OCI-LY3 (cell line): ENCODE results near the gene LCE4A.

ENCODE experiments used
- H2AFZ ChIP-seq: fragments of 200-600, 300-600 bp; shearing (Covaris generic); 2 replicates; pipeline ENCODE4 v1.6.0; 2014; ENCODE audit warnings: antibody characterized with exemption, low read depth, low read length
- H3K27ac ChIP-seq: fragments of 200-600, 300-600 bp; sonication (generic); 2 replicates; pipeline ENCODE4 v1.5.1; 2014; ENCODE audit warnings: mild to moderate bottlenecking, low read length, moderate library complexity, mixed read lengths
- H3K27me3 ChIP-seq: fragments of 200-600, 300-600 bp; sonication (generic); 2 replicates; pipeline ENCODE4 v1.6.1; 2014; ENCODE audit warnings: low read depth, low read length, mixed read lengths
- H3K36me3 ChIP-seq: fragments of 200-600, 300-600 bp; sonication (generic); replicated peaks from 2 replicates; pipeline ENCODE3; 2014; ENCODE audit warnings: low read depth, low read length, mixed read lengths
- H3K4me1 ChIP-seq: fragments of 300-600, 200-600 bp; sonication (generic); 2 replicates; pipeline ENCODE4 v1.6.1; 2014; ENCODE audit warnings: low read length, mixed read lengths
- H3K4me2 ChIP-seq: fragments of 200-600, 300-600 bp; sonication (generic); 2 replicates; pipeline ENCODE4 v1.6.1; 2014; ENCODE audit warnings: low read length, mixed read lengths
- H3K4me3 ChIP-seq: fragments of 300-600, 200-600 bp; sonication (generic); 2 replicates; pipeline ENCODE4 v1.5.1; 2014; ENCODE audit warnings: antibody characterized with exemption, mild to moderate bottlenecking, low read length, moderate library complexity
- H3K79me2 ChIP-seq: fragments of 300-600, 200-600 bp; shearing (Covaris generic); 2 replicates; pipeline ENCODE4 v1.6.1; 2014; ENCODE audit warnings: mild to moderate bottlenecking, low read length, mixed read lengths
- H3K9ac ChIP-seq: fragments of 300-600, 200-600 bp; shearing (Covaris generic); 2 replicates; pipeline ENCODE4 v1.6.0; 2014; ENCODE audit warnings: mild to moderate bottlenecking, low read length, moderate library complexity
- H3K9me3 ChIP-seq: fragments of 200-600, 300-600 bp; shearing (Covaris generic); 2 replicates; pipeline ENCODE4 v1.6.1; 2014; ENCODE audit warnings: low read length, mixed read lengths; ENCODE audit not compliant: insufficient read depth
- H4K20me1 ChIP-seq: fragments of 200-600, 300-600 bp; sonication (generic); 2 replicates; pipeline ENCODE4 v1.6.1; 2016; ENCODE audit warnings: low read length, mixed read lengths; ENCODE audit not compliant: insufficient read depth
- EZH2phosphoT487 ChIP-seq: fragments of 200-600 bp; shearing (Covaris generic); IDR thresholded peaks from 2 replicates; pipeline ENCODE4 v1.6.1; 2018; ENCODE audit warnings: antibody characterized with exemption, mixed run types, low read depth
- TF ChIP-seq, protein P1 (sequence below): fragments of 200-600, 300-600 bp; sonication (generic); IDR thresholded peaks from 2 replicates; pipeline ENCODE4 v1.5.1; 2014; ENCODE audit warnings: antibody characterized with exemption, low read length, low read depth

Gene LCE4A

DNA sequence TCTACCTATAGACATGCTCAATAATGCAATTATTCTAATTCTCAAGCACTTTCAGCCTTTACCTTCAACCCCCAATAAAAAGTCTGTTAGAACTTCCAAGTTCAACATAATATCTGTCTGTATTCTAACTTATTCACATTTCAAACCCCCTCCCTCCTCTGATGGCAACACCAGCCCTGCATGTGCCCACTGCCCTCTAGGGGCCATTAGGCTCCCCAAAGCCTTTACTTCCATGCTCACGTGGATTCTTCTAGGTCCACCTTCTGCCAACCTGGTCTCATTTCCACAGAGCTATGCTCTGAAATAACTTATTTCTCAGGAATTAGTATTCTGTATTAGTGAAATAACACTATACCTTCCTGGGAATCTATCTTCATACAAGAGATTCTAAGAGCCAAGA lies 27.7 kb downstream of the LCE4A start:
- Histone ChIP-seq H4K20me1 (no peaks in the 10 kb centered on the region), H3K9me3 (no peaks in the 10 kb centered on the region), H2AFZ (no peak overlapping the region), H3K27me3 (peaks cover 49% of the 10 kb centered on the region), H3K4me1 (no peaks in the 10 kb centered on the region), H3K4me2 (no peak overlapping the region), H3K27ac (no peak overlapping the region), H3K79me2 (no peaks in the 10 kb centered on the region), H3K36me3 (no peaks in the 10 kb centered on the region), H3K4me3 (no peak overlapping the region), H3K9ac (no peak overlapping the region)
- TF ChIP-seq EZH2phosphoT487: no peak
- TF ChIP-seq, protein P1, sequence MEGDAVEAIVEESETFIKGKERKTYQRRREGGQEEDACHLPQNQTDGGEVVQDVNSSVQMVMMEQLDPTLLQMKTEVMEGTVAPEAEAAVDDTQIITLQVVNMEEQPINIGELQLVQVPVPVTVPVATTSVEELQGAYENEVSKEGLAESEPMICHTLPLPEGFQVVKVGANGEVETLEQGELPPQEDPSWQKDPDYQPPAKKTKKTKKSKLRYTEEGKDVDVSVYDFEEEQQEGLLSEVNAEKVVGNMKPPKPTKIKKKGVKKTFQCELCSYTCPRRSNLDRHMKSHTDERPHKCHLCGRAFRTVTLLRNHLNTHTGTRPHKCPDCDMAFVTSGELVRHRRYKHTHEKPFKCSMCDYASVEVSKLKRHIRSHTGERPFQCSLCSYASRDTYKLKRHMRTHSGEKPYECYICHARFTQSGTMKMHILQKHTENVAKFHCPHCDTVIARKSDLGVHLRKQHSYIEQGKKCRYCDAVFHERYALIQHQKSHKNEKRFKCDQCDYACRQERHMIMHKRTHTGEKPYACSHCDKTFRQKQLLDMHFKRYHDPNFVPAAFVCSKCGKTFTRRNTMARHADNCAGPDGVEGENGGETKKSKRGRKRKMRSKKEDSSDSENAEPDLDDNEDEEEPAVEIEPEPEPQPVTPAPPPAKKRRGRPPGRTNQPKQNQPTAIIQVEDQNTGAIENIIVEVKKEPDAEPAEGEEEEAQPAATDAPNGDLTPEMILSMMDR: peak; percentile 49

- Histone ChIP-seq H3K4me1 (no peaks in the 10 kb centered on the region), H4K20me1 (no peaks in the 10 kb centered on the region), H3K27ac (no peak overlapping the region), H3K9ac (no peak overlapping the region), H3K27me3 (peaks cover 60% of the 10 kb centered on the region), H3K79me2 (no peaks in the 10 kb centered on the region), H3K4me3 (no peak overlapping the region), H3K4me2 (no peak overlapping the region), H2AFZ (no peak overlapping the region), H3K36me3 (no peaks in the 10 kb centered on the region), H3K9me3 (no peaks in the 10 kb centered on the region)
- no peak for TF ChIP-seq EZH2phosphoT487
- TF ChIP-seq, protein P1: no peak
These were observed 30.0 kb downstream of the LCE4A start for GRCh38 chr1:152737997-152738396.

DNA sequence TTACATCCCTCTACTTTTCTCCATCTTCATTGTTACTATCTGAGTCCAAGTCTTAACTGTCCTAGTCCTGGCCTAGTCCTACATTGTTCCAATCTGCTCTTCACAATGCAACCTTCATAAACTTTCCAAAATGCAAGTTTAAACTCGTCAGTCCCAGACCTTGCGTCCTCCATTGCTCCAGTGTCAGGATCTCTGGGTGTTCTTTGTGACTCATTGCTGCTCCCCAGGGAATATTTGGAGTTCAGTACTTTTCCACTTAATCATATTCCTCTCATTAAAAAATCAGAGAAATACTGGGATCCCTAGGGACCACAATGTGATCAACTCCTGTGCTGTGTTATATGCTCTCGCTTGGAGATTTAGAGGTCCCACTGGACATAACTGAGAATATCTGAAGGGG lies 31.9 kb downstream of the LCE4A start:
- no peaks in the 10 kb centered on the region for H3K9me3 ChIP-seq
- H2AFZ ChIP-seq: no peak overlapping the region

GRCh38 chr1:152741656-152742055 lies 33.7 kb downstream of the LCE4A start:
- no peak overlapping the region for H2AFZ ChIP-seq
- H3K27ac ChIP-seq: no peak overlapping the region
- H3K9me3 ChIP-seq: no peaks in the 10 kb centered on the region
- no peaks in the 10 kb centered on the region for H4K20me1 ChIP-seq
- H3K36me3 ChIP-seq: no peaks in the 10 kb centered on the region
- no peak overlapping the region for H3K4me2 ChIP-seq
- no peak overlapping the region for H3K9ac ChIP-seq
- no peak overlapping the region for H3K4me3 ChIP-seq
- TF ChIP-seq, protein P1: no peak
- no peak for TF ChIP-seq EZH2phosphoT487
- H3K4me1 ChIP-seq: no peaks in the 10 kb centered on the region
- no peaks in the 10 kb centered on the region for H3K79me2 ChIP-seq
- H3K27me3 ChIP-seq: peaks cover 63% of the 10 kb centered on the region

More for the DNA sequence above, 31.9 kb downstream of the LCE4A start:
- Histone ChIP-seq H3K79me2 (no peaks in the 10 kb centered on the region), H3K27me3 (peaks cover 57% of the 10 kb centered on the region), H4K20me1 (no peaks in the 10 kb centered on the region), H3K4me1 (no peaks in the 10 kb centered on the region), H3K9ac (no peak overlapping the region), H3K4me3 (no peak overlapping the region), H3K27ac (no peak overlapping the region), H3K36me3 (no peaks in the 10 kb centered on the region), H3K4me2 (no peak overlapping the region)
- no peak for TF ChIP-seq EZH2phosphoT487
- TF ChIP-seq, protein P1: no peak
